ENCODE data around the gene MYO15B.

The MYO15B gene

GRCh38 chr17:75587675-75588595, at the start of gene MYO15B:
TSS of gene MYO15B (plus strand) at chr17:75587800. CDS start at chr17:75588058, 258 bp downstream.
- DNase-seq: no peak

- DNase-seq: no peak
Measured at GRCh38 chr17:75539967-75540729, 47.5 kb upstream of the MYO15B start.

- DNase-seq: no peak
Measured at GRCh38 chr17:75540923-75541503, 46.6 kb upstream of the MYO15B start.

GRCh38 chr17:75542229-75542628, 45.4 kb upstream of the MYO15B start:
- DNase-seq: no peak

GRCh38 chr17:75542728-75543336, 44.8 kb upstream of the MYO15B start:
- no peak for DNase-seq

GRCh38 chr17:75544250-75544649, 43.4 kb upstream of the MYO15B start:
- DNase-seq: no peak

- DNase-seq: no peak
Measured at GRCh38 chr17:75546181-75546580, 41.4 kb upstream of the MYO15B start.

- DNase-seq: no peak
Measured at GRCh38 chr17:75547091-75547490, 40.5 kb upstream of the MYO15B start.

GRCh38 chr17:75548813-75549212, 38.8 kb upstream of the MYO15B start:
- DNase-seq: no peak

- DNase-seq: no peak
Measured at GRCh38 chr17:75549246-75550138, 38.1 kb upstream of the MYO15B start.

- no peak for DNase-seq
Measured at GRCh38 chr17:75550139-75550465, 37.5 kb upstream of the MYO15B start.

GRCh38 chr17:75551266-75551665, 36.3 kb upstream of the MYO15B start:
- no peak for DNase-seq

GRCh38 chr17:75552425-75553294, 34.9 kb upstream of the MYO15B start:
- peak; percentile 3 for DNase-seq

- no peak for DNase-seq
Measured at GRCh38 chr17:75553295-75554110, 34.1 kb upstream of the MYO15B start.

- no peak for DNase-seq
Measured at GRCh38 chr17:75555679-75556153, 31.9 kb upstream of the MYO15B start.

- DNase-seq: peak; percentile 9
Measured at GRCh38 chr17:75557075-75557851, 30.3 kb upstream of the MYO15B start.

- DNase-seq: no peak
Measured at GRCh38 chr17:75557852-75558665, 29.5 kb upstream of the MYO15B start.

All from HCEC 1CT (cell line).